Pancreas (tissue), 8 donors: ENCODE data around the gene PDE8A. TPM values are rescaled to one million over a fixed set of nuclear protein-coding genes. Genes with fewer than 3 reads are reported as not detected.

ENCODE experiments used
- polyA plus RNA-seq, 2 donors: library from polyadenylated mRNA; stranded (reverse); fragments of 200-250 nt; gene quantifications; one replicate each; pipeline ENCODE4 v1.2.3, GENCODE V29; 2013
- total RNA-seq, 6 donors: library from RNA; stranded (reverse); fragmentation: NEBNext Ultra II Directional in 4 of 6; extraction: Animal tissue kit (Norgen Biotek cat#: 25700) in 4 of 6; gene quantifications; one replicate each; pipeline versions ENCODE4 v1.2.1 to v1.2.4, GENCODE V29; 2021 to 2023
- donor health status: healthy with polysubstance abuse.
- donor health status: DM: no; HTN: no; CAD: no; lungs with moderate emphysema.
- donor health status: DM: no; HTN: no; CAD: no.
- donor health status: Bipolar disorder and iron deficiency.
- donor health status: DM: yes; HTN: yes; CAD: no.
- donor health status: DM: no; HTN: no; CAD: no.
- donor health status: DM: no; HTN: no; CAD: no.
- donor health status: DM: yes; HTN: yes; CAD: no.

PDE8A gene
- total and polyA plus RNA-seq, 8 donors: 14.7 to 31.3 (median 20.7) TPM

Other genes with a start within 250 kb of the PDE8A start
- 10 to 100 TPM; 11.5 to 16.6 (median 12.2) TPM for gene ZNF592, start 233.3 kb upstream of the PDE8A start, total RNA-seq
- 1 to 10 TPM; 9.1 to 9.9 TPM for gene ZNF592, start 233.3 kb upstream of the PDE8A start, polyA plus RNA-seq
- 10 to 100 TPM in 3 of 6 donors, 1 to 10 TPM in 3; 3.2 to 23.7 (median 8.1) TPM for gene ALPK3, start 164.5 kb upstream of the PDE8A start, total RNA-seq
- gene ALPK3, start 164.5 kb upstream of the PDE8A start, polyA plus RNA-seq: 10 to 100 TPM in 1 of 2 donors, 1 to 10 TPM in 1; 8.1 to 13.0 TPM
- gene SLC28A1, start 97.2 kb upstream of the PDE8A start, total RNA-seq: under 1 TPM in 3 of 6 donors, not detected in 3; 0.08 to 0.21 (median 0.19) TPM
- gene SLC28A1, start 97.2 kb upstream of the PDE8A start, polyA plus RNA-seq: under 1 TPM; 0.02 to 0.11 TPM